K562 (cell line): ENCODE measurements around the gene CDKN2B. TPM values are rescaled to one million over a fixed set of nuclear protein-coding genes. Genes with fewer than 3 reads are reported as not detected.

Source experiments
- ATAC-seq: fragments of 200-7000 bp; cut with Tn5 transposase; 3 replicates; pipeline ENCODE4 v1.9.1; 2020; ENCODE audit warnings: moderate library complexity
- BruUV-seq: library from RNA; stranded (reverse); fragments of 400-500 nt; replicated peaks from 2 replicates; lab custom pipeline; 2021; lab: Mats Ljungman, UMichigan
- CTCF ChIA-PET: fragments of 300-600 bp; formaldehyde crosslinking; extraction: SDS; loops from one replicate; lab custom pipeline; 2021; ENCODE audit warnings: low intra/inter-chr PET ratio; lab: Yijun Ruan, JAX
- POLR2A ChIA-PET: fragments of 300-600, 350-650 bp; sonication (Branson Sonifier 250); formaldehyde crosslinking; extraction: SDS; loops from one replicate; lab custom pipeline; 2021; ENCODE audit warnings: antibody characterized with exemption, inconsistent platforms; lab: Yijun Ruan, JAX
- DNase-seq, 4 experiments: peaks; one replicate each; pipeline versions ENCODE4 v3.0.0 to v3.0.0-alpha.2; 2011 to 2018; ENCODE audit warnings: low spot score in 3 of 4, mixed read lengths in 3 of 4; ENCODE audit errors: extremely low read depth in 1 of 4
- FAIRE-seq: peaks from 2 replicates; lab custom pipeline; 2011; peaks lifted over from hg19 to GRCh38; lab: Jason Lieb, UNC
- H2AFZ ChIP-seq: 2 replicates; pipeline ENCODE4 v1.6.0; 2011; ENCODE audit warnings: low read depth, low read length, control low read depth, inconsistent platforms
- H3K27ac ChIP-seq: fragments of 200-600 bp; 3 replicates; pipeline ENCODE4 v1.8.0; 2011; ENCODE audit warnings: low read depth, mild to moderate bottlenecking, control low read depth, inconsistent platforms, low read length, moderate library complexity, mixed read lengths; ENCODE audit errors: extremely low read depth
- H3K27me3 ChIP-seq, 2 experiments: fragments of 300-600 bp in 1 of 2; 2 replicates in 1 of 2; 3 replicates in 1 of 2; pipeline versions ENCODE4 v1.6.0 to v1.8.0; 2011; ENCODE audit warnings: inconsistent platforms in 2 of 2, low read length in 2 of 2, mild to moderate bottlenecking in 1 of 2, mixed read lengths in 1 of 2, moderate library complexity in 1 of 2; ENCODE audit not compliant: control insufficient read depth in 2 of 2, insufficient read depth in 2 of 2
- H3K36me3 ChIP-seq: fragments of 300-600 bp; 3 replicates; pipeline ENCODE4 v1.8.0; 2011; ENCODE audit warnings: mild to moderate bottlenecking, low read length, inconsistent platforms; ENCODE audit not compliant: control insufficient read depth, insufficient read depth
- H3K4me1 ChIP-seq, 2 experiments: fragments of 200-600 bp in 1 of 2; replicated peaks in 1 of 2; 2 replicates in 1 of 2; 3 replicates in 1 of 2; pipeline versions ENCODE4 v1.5.1 to v1.8.0; 2011; ENCODE audit warnings: inconsistent platforms in 2 of 2, low read length in 2 of 2, mild to moderate bottlenecking in 1 of 2, mixed read lengths in 1 of 2, moderate library complexity in 1 of 2; ENCODE audit not compliant: control insufficient read depth in 2 of 2, insufficient read depth in 2 of 2
- H3K4me2 ChIP-seq: 2 replicates; pipeline ENCODE4 v1.6.1; 2011; ENCODE audit warnings: low read length, control low read depth, inconsistent platforms, mixed read lengths; ENCODE audit not compliant: insufficient read depth
- H3K4me3 ChIP-seq: fragments of 200-600 bp; sonication (generic), shearing (Covaris generic); 2 replicates; pipeline ENCODE4 v1.5.1; 2016; ENCODE audit warnings: control low read depth, inconsistent platforms
- H3K79me2 ChIP-seq: fragments of 200-600 bp; 3 replicates; pipeline ENCODE4 v1.8.0; 2011; ENCODE audit warnings: low read length, inconsistent platforms; ENCODE audit not compliant: control insufficient read depth, insufficient read depth
- H3K9ac ChIP-seq, 2 experiments: 2 replicates each; pipeline versions ENCODE4 v1.6.0 to v1.6.1; 2011; ENCODE audit warnings: low read depth in 2 of 2, low read length in 2 of 2, control low read depth in 1 of 2, inconsistent platforms in 1 of 2, mild to moderate bottlenecking in 1 of 2, mixed read lengths in 1 of 2; ENCODE audit not compliant: insufficient read depth in 1 of 2
- H3K9me1 ChIP-seq: one replicate; pipeline ENCODE4 v1.6.0; 2011; ENCODE audit warnings: inconsistent platforms, mild to moderate bottlenecking, low read length, moderate library complexity; ENCODE audit not compliant: control insufficient read depth, insufficient read depth
- H3K9me3 ChIP-seq: replicated peaks from 2 replicates; pipeline ENCODE4 v1.5.1; 2011; ENCODE audit warnings: low read depth, low read length, inconsistent platforms; ENCODE audit not compliant: control insufficient read depth, insufficient read depth
- H4K20me1 ChIP-seq: replicated peaks from 2 replicates; pipeline ENCODE4 v1.6.1; 2011; ENCODE audit warnings: low read length, inconsistent platforms, mixed read lengths; ENCODE audit not compliant: control insufficient read depth, insufficient read depth
- MEF2D ChIP-seq: conservative IDR thresholded peaks from 2 replicates; pipeline ENCODE4 v1.6.1; 2016; ENCODE audit warnings: low read depth, missing genetic modification characterization, missing compliant biosample characterization
- MTA1 ChIP-seq: fragments of 450-650 bp; IDR thresholded peaks from 2 replicates; pipeline ENCODE4 v1.6.1; 2017; ENCODE audit warnings: borderline replicate concordance
- ZNF3 ChIP-seq: fragments of 250-450 bp; sonication (Bioruptor Pico); IDR thresholded peaks from 2 replicates; pipeline ENCODE4 v1.5.0; 2021; ENCODE audit warnings: mild to moderate bottlenecking, moderate library complexity
- in situ Hi-C: fragments of 300-500 bp; cut with MboI; formaldehyde crosslinking; loops from 4 replicates; pipeline ENCODE4 v1.15.0; 2018; ENCODE audit warnings: inconsistent platforms, mixed read lengths
- intact Hi-C: fragments of 100-400 bp; cut with micrococcal nuclease; formaldehyde crosslinking; loops from 2 replicates; pipeline ENCODE4 v1.14.2; 2022
- polyA plus RNA-seq, 8 experiments: library from polyadenylated mRNA; depleted of rRNA in 4 of 8; stranded (reverse) in 5 of 8; unstranded in 3 of 8; fragments of >200 nt; fragmentation: Nextera tagmentation in 2 of 8; fragmentation: Illumina TruSeq in 1 of 8; extraction: Ambion mirVana in 2 of 8; extraction: Trizol in 1 of 8; gene quantifications; 2 replicates each; pipeline versions ENCODE4 v1.2.1 to v1.2.3, GENCODE V29; 2011 to 2014; ENCODE audit warnings: inconsistent platforms in 1 of 8, missing spikeins in 1 of 8
- total RNA-seq, 7 experiments: library from RNA; depleted of rRNA in 6 of 7; stranded (reverse); fragments of >200 nt in 6 of 7; fragmentation: Illumina TruSeq in 2 of 7; extraction: Trizol in 2 of 7; gene quantifications; 2 replicates each; pipeline versions ENCODE4 v1.2.1 to v1.2.3, GENCODE V29; 2011 to 2021; ENCODE audit warnings: low replicate concordance in 1 of 7
- TF ChIP-seq, protein P1 (sequence below): IDR thresholded peaks from 3 replicates; pipeline ENCODE4 v1.6.1; 2011; ENCODE audit warnings: borderline replicate concordance, mild to moderate bottlenecking, moderate library complexity; ENCODE audit not compliant: insufficient read length; ENCODE audit errors: extremely low read depth

Gene CDKN2B
- total and polyA plus RNA-seq, 9 of the 15 experiments (the other 6 are each of a cell fraction or from before 2014, with no cell fraction given): not detected

GRCh38 chr9:21972361-21972760 lies 36.7 kb downstream of the CDKN2B start:
- Histone ChIP-seq H3K36me3 (no peaks in the 10 kb centered on the region), H3K9me3 (no peaks in the 10 kb centered on the region), H3K9me1 (no peaks in the 10 kb centered on the region), H3K4me1 (no peaks in the 10 kb centered on the region), H3K27ac (no peak overlapping the region), H4K20me1 (no peaks in the 10 kb centered on the region), H3K79me2 (no peaks in the 10 kb centered on the region), H3K9ac (no peak overlapping the region), H2AFZ (no peak overlapping the region), H3K4me2 (no peak overlapping the region), H3K4me3 (no peak overlapping the region), H3K27me3 (no peaks in the 10 kb centered on the region)
- no peak for ATAC-seq
- FAIRE-seq: no peak
- TF ChIP-seq MEF2D (no peak), MTA1 (no peak), ZNF3 (CRISPR knock-in tag) (no peak)
- TF ChIP-seq, protein P1, sequence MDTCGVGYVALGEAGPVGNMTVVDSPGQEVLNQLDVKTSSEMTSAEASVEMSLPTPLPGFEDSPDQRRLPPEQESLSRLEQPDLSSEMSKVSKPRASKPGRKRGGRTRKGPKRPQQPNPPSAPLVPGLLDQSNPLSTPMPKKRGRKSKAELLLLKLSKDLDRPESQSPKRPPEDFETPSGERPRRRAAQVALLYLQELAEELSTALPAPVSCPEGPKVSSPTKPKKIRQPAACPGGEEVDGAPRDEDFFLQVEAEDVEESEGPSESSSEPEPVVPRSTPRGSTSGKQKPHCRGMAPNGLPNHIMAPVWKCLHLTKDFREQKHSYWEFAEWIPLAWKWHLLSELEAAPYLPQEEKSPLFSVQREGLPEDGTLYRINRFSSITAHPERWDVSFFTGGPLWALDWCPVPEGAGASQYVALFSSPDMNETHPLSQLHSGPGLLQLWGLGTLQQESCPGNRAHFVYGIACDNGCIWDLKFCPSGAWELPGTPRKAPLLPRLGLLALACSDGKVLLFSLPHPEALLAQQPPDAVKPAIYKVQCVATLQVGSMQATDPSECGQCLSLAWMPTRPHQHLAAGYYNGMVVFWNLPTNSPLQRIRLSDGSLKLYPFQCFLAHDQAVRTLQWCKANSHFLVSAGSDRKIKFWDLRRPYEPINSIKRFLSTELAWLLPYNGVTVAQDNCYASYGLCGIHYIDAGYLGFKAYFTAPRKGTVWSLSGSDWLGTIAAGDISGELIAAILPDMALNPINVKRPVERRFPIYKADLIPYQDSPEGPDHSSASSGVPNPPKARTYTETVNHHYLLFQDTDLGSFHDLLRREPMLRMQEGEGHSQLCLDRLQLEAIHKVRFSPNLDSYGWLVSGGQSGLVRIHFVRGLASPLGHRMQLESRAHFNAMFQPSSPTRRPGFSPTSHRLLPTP: no peak
- no peak for DNase-seq
- CTCF ChIA-PET: no interaction called here
- in situ Hi-C loops (no loop called here), intact Hi-C loops (no loop called here)
- no TSS peak for BruUV-seq
- POLR2A ChIA-PET: no interaction called here
